Stomach (tissue), 9 donors: ENCODE data around the gene KCNT1. TPM values are rescaled to one million over a fixed set of nuclear protein-coding genes. Genes with fewer than 3 reads are reported as not detected.

Experiments used
- DNase-seq, 2 donors: peaks; one replicate each; pipeline versions ENCODE4 v3.0.0 to v3.0.0-alpha.2; 2013 to 2019
- H3K27ac ChIP-seq, 5 donors: fragments of 200-600 bp in 4 of 5; sonication (generic) in 4 of 5; one replicate each; pipeline ENCODE4 v1.5.1; 2013 to 2019; ENCODE audit warnings: mild to moderate bottlenecking in 1 of 5, moderate library complexity in 1 of 5
- H3K27me3 ChIP-seq, 3 donors: fragments of 200-600 bp; sonication (generic); one replicate each; pipeline ENCODE4 v1.5.1; 2017 to 2019; ENCODE audit warnings: mixed run types in 1 of 3
- H3K36me3 ChIP-seq, 4 donors: fragments of 200-600 bp; sonication (generic); 1 replicate in 3 of 4; 2 replicates in 1 of 4; pipeline ENCODE4 v1.5.1; 2016 to 2019
- H3K4me1 ChIP-seq, 4 donors: fragments of 200-600 bp; sonication (generic); one replicate each; pipeline ENCODE4 v1.5.1; 2016 to 2019
- H3K4me3 ChIP-seq, 4 donors: fragments of 200-600 bp; sonication (generic) in 3 of 4; one replicate each; pipeline ENCODE4 v1.5.1; 2016 to 2019; ENCODE audit warnings: mild to moderate bottlenecking in 1 of 4
- H3K9me3 ChIP-seq, 4 donors: fragments of 200-600 bp; sonication (generic); one replicate each; pipeline ENCODE4 v1.5.1; 2016 to 2019
- CTCF ChIP-seq, 7 experiments: fragments of 450-650 bp in 4 of 7; fragments of 200-600 bp in 3 of 7; sonication (generic) in 3 of 7; IDR thresholded peaks; one replicate each; pipeline ENCODE4 v1.5.1; 2016 to 2019; ENCODE audit warnings: antibody characterized with exemption in 7 of 7, control low read depth in 2 of 7, mild to moderate bottlenecking in 1 of 7
- EP300 ChIP-seq: sonication (generic); formaldehyde crosslinking; IDR thresholded peaks from one replicate; pipeline ENCODE4 v1.6.1; 2017; ENCODE audit warnings: antibody characterized with exemption
- POLR2A ChIP-seq, 4 donors: fragments of 450-650 bp; IDR thresholded peaks; one replicate each; pipeline ENCODE4 v1.6.1; 2016; ENCODE audit warnings: antibody characterized with exemption in 4 of 4, control low read depth in 2 of 4, mild to moderate bottlenecking in 1 of 4, moderate library complexity in 1 of 4
- POLR2AphosphoS5 ChIP-seq, 3 donors: sonication (generic); formaldehyde crosslinking; IDR thresholded peaks; one replicate each; pipeline ENCODE4 v1.6.1; 2016; ENCODE audit warnings: antibody characterized with exemption in 3 of 3
- WGBS, 5 donors: extraction: QIAGEN DNeasy Blood & Tissue Kit in 3 of 5; methylation state at CpG; one replicate each; pipeline versions ENCODE4 v1.1.5 to v1.1.7; 2013 to 2018; 5-methylcytosine and 5-hydroxymethylcytosine counted together
- intact Hi-C: fragments of 100-400 bp; cut with DNase I; formaldehyde crosslinking; loops from one replicate; pipeline ENCODE4 v1.15.1; 2023; ENCODE audit warnings: low total_unique reads
- polyA plus RNA-seq, 3 donors: library from polyadenylated mRNA; stranded (reverse); fragments of 200-250 nt; gene quantifications; one replicate each; pipeline ENCODE4 v1.2.3, GENCODE V29; 2013
- total RNA-seq, 5 donors: library from RNA; depleted of rRNA; stranded (reverse); fragments of >200 nt; gene quantifications; one replicate each; pipeline versions ENCODE4 v1.1.0 to v1.2.3, GENCODE V29; 2014 to 2016
- donor health status: healthy with polysubstance abuse.
- donor health status: Bipolar disorder and iron deficiency.
- donor health status: healthy.

KCNT1 gene
- total and polyA plus RNA-seq, 8 donors: 0.10 to 12.9 (median 0.37) TPM; not detected in 4

DNA sequence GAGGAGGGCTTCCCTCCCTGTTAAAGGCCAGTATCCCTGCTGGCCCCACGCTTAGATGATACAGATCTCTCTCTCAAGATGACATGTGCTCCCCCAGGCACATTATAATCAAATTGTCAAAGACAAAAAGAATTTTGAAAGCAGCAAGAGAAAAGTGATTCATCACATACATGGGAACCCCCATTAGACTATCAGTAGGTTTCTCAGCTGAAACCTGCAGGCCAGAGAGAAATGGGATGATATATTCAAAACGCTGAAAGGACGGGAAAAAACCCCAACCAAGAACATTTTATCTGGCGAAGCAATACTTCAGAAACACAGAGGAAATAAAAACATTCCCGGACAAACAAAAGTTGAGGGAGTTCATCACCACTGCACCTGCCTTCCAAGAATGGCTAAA lies 126.7 kb downstream of the KCNT1 start:
- Histone ChIP-seq H3K36me3 (peaks cover 3 to 64% (median 42%) of the 10 kb centered on the region in 4 donors), H3K4me1 (no peaks in the 10 kb centered on the region), H3K9me3 (peaks cover 6 to 19% (median 9%) of the 10 kb centered on the region in 4 donors), H3K4me3 (no peak overlapping the region), H3K27ac (no peak overlapping the region), H3K27me3 (no peaks in the 10 kb centered on the region)
- intact Hi-C loops: no loop called here
- DNase-seq: no peak
- WGBS, 5 donors: 93 to 97% (median 96%) methylated on average over 5 of the region's 5 CpGs
- TF ChIP-seq POLR2A (IDR thresholded peaks at IDR 0.05) (no peak), POLR2AphosphoS5 (IDR thresholded peaks at IDR 0.05) (no peak), EP300 (no peak), CTCF (IDR thresholded peaks at IDR 0.05) (no peak)

GRCh38 chr9:135830496-135830895 lies 128.5 kb downstream of the KCNT1 start:
- Histone ChIP-seq H3K4me3 (no peak overlapping the region), H3K36me3 (peaks cover 0 to 65% (median 39%) of the 10 kb centered on the region in 4 donors), H3K27ac (no peak overlapping the region), H3K4me1 (no peaks in the 10 kb centered on the region), H3K9me3 (peaks cover 6 to 19% (median 9%) of the 10 kb centered on the region in 4 donors), H3K27me3 (no peaks in the 10 kb centered on the region)
- TF ChIP-seq POLR2A (IDR thresholded peaks at IDR 0.05) (no peak), POLR2AphosphoS5 (IDR thresholded peaks at IDR 0.05) (no peak)
- no peak for DNase-seq
- 78 to 95% (median 89%) methylated on average over 1 of the region's 1 CpG for WGBS, 5 donors
- intact Hi-C loops: no loop called here

DNA sequence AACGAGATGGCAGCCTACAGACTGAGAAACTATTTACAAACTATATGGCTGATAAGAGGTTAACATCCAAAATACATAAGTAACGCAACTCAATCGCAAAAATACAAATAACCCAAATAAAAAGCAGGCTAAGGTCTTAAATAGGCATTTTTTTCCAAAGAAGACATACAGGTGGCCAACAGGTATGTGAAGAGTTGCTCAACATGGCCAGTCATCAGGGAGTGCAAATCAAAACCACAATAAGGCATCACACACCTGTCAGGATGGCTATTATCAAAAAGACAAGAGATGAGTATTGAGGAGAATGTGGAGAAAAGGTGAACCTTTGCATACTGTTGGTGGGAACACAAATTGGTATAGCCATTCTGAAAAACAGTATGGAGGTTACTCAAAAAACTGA lies 131.9 kb downstream of the KCNT1 start:
- 77 to 90% (median 85%) methylated on average over 3 of the region's 3 CpGs for WGBS, 5 donors
- no peak overlapping the region for H3K4me3 ChIP-seq

GRCh38 chr9:135835131-135835530 lies 133.1 kb downstream of the KCNT1 start:
- intact Hi-C loops: no loop called here
- Histone ChIP-seq H3K9me3 (no peaks in the 10 kb centered on the region), H3K27me3 (no peaks in the 10 kb centered on the region), H3K4me3 (no peak overlapping the region), H3K4me1 (peaks cover 0 to 9% (median 3%) of the 10 kb centered on the region in 4 donors), H3K27ac (no peak overlapping the region), H3K36me3 (peaks cover 0 to 34% (median 14%) of the 10 kb centered on the region in 4 donors)
- TF ChIP-seq POLR2A (IDR thresholded peaks at IDR 0.05): no peak
- TF ChIP-seq POLR2AphosphoS5 (IDR thresholded peaks at IDR 0.05): no peak
- TF ChIP-seq CTCF (IDR thresholded peaks at IDR 0.05): no peak
- TF ChIP-seq EP300: no peak
- no peak for DNase-seq
- WGBS, 5 donors: 84 to 94% (median 90%) methylated on average over 4 to 10 of the region's 10 CpGs

More for the DNA sequence above, 131.9 kb downstream of the KCNT1 start:
- DNase-seq: no peak
- no peaks in the 10 kb centered on the region for H3K4me1 ChIP-seq
- H3K36me3 ChIP-seq: peaks cover 0 to 40% (median 16%) of the 10 kb centered on the region in 4 donors
- H3K9me3 ChIP-seq: peaks cover 0 to 8% (median 4%) of the 10 kb centered on the region in 4 donors
- intact Hi-C loops: no loop called here
- TF ChIP-seq CTCF (IDR thresholded peaks at IDR 0.05) (no peak), EP300 (no peak), POLR2AphosphoS5 (IDR thresholded peaks at IDR 0.05) (no peak), POLR2A (IDR thresholded peaks at IDR 0.05) (no peak)
- no peak overlapping the region for H3K27ac ChIP-seq
- no peaks in the 10 kb centered on the region for H3K27me3 ChIP-seq

DNA sequence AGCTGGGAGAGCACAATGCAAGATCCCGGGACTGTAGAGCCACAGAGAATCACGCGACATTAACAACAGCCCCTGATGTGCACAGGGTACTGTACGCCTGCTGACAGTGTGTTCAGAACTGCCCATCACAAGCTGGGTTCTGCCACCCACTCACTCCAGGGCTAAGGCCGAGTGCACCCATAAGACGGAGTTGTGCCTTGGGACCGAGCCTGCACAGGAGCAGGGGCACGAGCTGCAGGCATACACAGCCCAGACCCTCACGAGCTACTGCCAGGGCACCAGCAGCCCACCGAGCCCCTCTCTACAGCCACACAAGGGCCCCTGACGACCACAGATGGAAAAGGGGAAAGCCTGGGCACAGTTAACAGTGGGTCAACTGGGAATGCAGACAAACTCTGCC lies 137.5 kb downstream of the KCNT1 start:
- H3K4me1 ChIP-seq: peaks cover 0 to 26% (median 9%) of the 10 kb centered on the region in 4 donors
- intact Hi-C loops: no loop called here
- no peak for DNase-seq
- no peaks in the 10 kb centered on the region for H3K27me3 ChIP-seq
- no peak overlapping the region for H3K4me3 ChIP-seq
- TF ChIP-seq EP300 (no peak), CTCF (IDR thresholded peaks at IDR 0.05) (no peak), POLR2AphosphoS5 (IDR thresholded peaks at IDR 0.05) (no peak), POLR2A (IDR thresholded peaks at IDR 0.05) (no peak)
- H3K27ac ChIP-seq: no peak overlapping the region
- H3K36me3 ChIP-seq: peaks cover 0 to 34% (median 13%) of the 10 kb centered on the region in 4 donors
- 95 to 100% (median 97%) methylated on average over 2 to 11 of the region's 11 CpGs for WGBS, 5 donors
- H3K9me3 ChIP-seq: peaks cover 0 to 3% (median 0%) of the 10 kb centered on the region in 4 donors
